ENCODE data around the gene ANXA8.

Gene ANXA8

DNA sequence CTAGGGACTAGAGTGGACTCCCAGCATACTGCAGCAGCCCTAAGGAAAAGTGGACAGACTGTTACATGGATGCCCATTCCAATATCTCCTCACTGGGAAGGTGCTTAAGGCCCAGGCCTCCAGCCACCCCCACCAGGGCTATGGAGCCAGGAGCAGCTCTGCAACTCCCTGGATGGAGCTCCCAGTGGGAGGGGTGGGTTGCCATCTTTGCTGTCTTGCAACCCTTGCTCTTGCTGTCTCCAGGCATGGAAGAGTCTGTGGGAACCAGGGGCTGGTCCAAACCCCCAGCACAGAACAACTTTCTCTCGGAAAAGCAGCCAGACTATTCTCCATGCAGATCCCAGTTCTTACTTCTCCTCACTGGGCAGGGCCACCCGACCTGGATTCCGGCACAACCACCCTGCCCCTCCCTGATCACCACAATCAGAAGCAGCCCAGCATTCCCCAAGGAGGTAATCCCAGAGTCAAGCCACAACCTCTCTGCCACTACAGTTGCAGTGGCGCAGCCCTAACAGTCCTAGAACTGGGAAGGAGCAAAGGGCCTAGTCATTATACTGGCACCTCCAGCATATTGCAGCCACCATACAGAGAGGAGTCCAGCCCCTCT, 58.0 kb downstream of the ANXA8 start:
- TF ChIP-seq, protein P1, sequence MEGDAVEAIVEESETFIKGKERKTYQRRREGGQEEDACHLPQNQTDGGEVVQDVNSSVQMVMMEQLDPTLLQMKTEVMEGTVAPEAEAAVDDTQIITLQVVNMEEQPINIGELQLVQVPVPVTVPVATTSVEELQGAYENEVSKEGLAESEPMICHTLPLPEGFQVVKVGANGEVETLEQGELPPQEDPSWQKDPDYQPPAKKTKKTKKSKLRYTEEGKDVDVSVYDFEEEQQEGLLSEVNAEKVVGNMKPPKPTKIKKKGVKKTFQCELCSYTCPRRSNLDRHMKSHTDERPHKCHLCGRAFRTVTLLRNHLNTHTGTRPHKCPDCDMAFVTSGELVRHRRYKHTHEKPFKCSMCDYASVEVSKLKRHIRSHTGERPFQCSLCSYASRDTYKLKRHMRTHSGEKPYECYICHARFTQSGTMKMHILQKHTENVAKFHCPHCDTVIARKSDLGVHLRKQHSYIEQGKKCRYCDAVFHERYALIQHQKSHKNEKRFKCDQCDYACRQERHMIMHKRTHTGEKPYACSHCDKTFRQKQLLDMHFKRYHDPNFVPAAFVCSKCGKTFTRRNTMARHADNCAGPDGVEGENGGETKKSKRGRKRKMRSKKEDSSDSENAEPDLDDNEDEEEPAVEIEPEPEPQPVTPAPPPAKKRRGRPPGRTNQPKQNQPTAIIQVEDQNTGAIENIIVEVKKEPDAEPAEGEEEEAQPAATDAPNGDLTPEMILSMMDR (IDR thresholded peaks at IDR 0.05; ENCODE audit: low read depth, low read length) = no peak
- no peak overlapping the region for H3K4me3 ChIP-seq (ENCODE audit: low read depth, low read length)

DNA sequence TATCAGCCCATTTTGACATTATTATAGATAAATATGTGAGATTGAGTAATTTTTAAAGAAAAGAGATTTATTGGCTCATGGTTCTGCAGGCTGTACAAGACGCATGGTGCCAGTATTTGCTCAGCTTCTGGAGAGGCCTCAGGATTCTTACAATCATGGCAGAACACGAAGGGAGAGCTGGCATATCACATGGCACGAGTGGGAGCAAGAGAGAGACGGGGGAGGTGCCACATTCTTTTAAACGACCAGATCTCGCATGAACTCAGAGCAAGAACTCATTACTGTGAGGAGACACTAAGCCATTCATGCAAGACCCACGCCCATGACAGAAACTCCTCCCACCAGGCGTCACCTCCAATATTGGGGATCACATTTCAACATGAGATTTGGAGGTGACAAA, 59.7 kb downstream of the ANXA8 start:
- TF ChIP-seq, protein P1 (IDR thresholded peaks at IDR 0.05; ENCODE audit: low read depth, low read length) = no peak
- no peak overlapping the region for H3K4me3 ChIP-seq (ENCODE audit: low read depth, low read length)

DNA sequence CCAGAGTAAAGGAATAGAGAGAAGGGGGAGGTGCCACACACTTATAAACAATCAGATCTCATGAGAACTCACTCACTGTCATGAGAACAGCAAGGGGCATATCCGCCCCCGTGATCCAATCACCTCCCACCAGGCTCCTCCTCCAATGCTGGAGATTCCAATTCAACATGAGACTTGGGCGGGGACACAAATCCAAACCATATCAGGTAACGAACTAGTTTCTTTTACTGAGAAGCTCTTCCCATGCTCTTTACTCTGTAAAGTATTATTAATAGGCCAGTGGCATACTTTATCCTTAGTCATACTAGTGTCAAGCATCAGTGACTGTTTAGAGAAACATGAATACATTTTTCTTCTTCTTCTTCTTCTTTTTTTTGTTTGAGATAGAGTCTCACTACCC, 60.4 kb downstream of the ANXA8 start:
- H3K4me3 ChIP-seq (ENCODE audit: low read depth, low read length) = no peak overlapping the region
- TF ChIP-seq, protein P1 (IDR thresholded peaks at IDR 0.05; ENCODE audit: low read depth, low read length) = no peak

DNA sequence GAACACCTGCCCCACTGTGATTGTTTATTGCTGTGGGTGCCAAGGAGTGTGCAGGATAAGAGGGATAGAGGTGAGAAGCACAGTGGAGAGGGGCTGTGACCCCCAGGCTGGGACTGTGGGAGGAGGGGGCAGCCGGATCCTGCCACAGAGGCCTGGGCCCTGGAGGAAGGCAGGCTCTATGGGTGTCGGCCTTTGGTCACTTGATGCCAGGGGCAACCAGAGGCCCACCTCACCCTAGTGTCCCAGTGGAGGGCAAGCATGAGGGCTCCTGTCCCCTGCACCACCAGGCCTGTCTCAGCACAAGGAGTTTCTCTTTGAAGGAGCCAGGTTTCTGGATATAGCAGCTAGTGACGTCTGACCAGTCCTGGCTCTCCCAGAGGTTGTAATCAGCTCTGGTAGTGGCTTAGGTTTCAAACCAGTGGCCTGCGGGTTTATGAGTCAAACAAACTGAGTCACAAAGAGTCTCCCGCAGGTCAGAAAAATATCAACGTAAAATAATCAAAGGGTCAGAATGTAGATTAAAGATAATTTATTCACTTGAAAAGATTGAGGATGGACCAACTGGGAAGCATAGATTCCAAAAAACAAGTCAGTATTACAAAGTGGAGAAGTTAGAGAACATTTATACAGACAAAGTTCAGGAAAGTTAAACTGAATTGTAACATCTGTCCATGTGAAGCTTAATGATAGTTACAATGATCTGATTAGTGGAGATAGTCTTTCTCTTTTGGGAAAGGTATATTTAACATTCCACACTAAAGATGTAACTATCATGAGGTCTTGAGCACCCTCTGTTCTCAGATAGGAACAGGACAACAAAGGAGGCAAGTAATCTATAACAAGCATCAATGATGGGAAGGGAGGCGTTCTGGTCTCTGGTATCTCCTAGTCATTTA, 62.6 kb downstream of the ANXA8 start:
- no peak overlapping the region for H3K4me3 ChIP-seq (ENCODE audit: low read depth, low read length)
- TF ChIP-seq, protein P1 (IDR thresholded peaks at IDR 0.05; ENCODE audit: low read depth, low read length) = no peak

DNA sequence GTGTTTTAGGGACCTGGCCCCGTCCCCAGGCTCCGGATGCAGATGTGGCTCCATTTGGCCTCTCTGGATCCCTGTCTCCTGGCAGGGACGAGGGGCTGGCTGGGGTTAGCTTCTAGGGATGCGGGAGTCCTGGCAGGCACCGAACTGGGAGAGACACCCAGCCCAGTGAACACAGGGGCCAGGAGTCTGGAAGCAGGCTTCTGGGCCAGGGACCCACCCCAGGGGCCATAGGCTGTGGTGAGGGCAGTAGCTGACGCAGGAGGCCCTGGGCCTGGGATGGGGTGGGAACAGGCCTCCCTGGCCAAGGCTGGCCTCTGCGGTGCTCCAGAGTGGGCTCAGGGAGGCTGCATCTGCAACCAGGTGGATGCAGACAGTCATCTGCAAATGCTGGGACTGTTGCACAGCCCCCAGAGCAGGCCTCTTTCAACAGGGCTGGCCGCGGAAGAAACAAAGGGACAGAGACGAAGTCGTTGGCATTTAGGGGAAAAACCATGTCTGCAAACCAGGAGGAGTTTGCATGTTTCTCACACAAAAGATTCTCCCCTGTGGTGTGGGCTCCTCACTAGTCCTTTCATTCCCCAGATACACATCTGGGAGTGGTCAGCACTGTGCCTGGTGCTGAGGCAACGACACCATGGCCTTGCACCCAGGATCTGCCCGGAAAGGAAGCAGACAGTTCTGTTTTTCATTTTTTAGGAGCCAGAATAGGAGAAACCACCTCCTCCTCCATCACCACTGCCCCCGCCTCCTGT, 63.4 kb downstream of the ANXA8 start:
- no peak overlapping the region for H3K4me3 ChIP-seq (ENCODE audit: low read depth, low read length)

DNA sequence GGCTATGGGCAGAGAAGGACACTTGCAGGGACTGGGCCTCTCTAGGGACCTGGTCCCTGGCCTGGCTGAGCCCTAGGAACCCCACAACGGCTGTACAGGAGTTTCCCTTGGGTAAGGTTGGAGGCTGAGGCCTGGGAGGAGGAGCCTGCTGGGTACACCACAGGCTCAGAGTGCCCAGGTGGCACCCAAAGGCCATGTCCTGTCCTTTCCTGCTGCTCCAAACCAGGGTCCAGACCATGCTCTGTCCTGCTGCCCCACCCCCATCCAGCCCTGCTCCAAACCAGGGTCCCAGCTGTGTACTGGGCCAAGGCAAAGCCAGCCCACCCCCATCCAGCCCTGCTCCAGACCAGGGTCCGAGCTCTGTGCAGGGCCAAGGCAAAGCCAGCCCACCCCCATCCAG, 64.5 kb downstream of the ANXA8 start:
- TF ChIP-seq, protein P1 (IDR thresholded peaks at IDR 0.05; ENCODE audit: low read depth, low read length) = no peak
- H3K4me3 ChIP-seq (ENCODE audit: low read depth, low read length) = no peak overlapping the region

More for the DNA sequence above, 63.4 kb downstream of the ANXA8 start:
- TF ChIP-seq, protein P1 (IDR thresholded peaks at IDR 0.05; ENCODE audit: low read depth, low read length) = no peak

Data from WI38 (cell line).